PC-9 (cell line): ENCODE data around the gene ARRB1.

ENCODE experiments used
- CTCF ChIP-seq: fragments of 200-600 bp; sonication (generic); conservative IDR thresholded peaks from 2 replicates; pipeline ENCODE4 v1.6.1; 2017; ENCODE audit warnings: mixed run types, antibody characterized with exemption, mild to moderate bottlenecking, moderate library complexity
- EZH2 ChIP-seq: fragments of 200-600 bp; sonication (generic); IDR thresholded peaks from 2 replicates; pipeline ENCODE4 v1.8.0; 2017; ENCODE audit warnings: antibody characterized with exemption, low read depth

GRCh38 chr11:75291741-75292140 lies 59.7 kb downstream of the ARRB1 start:
- TF ChIP-seq CTCF (no peak), EZH2 (no peak)
